ENCODE measurements around the gene ZBTB40. TPM values are rescaled to one million over a fixed set of nuclear protein-coding genes. Genes with fewer than 3 reads are reported as not detected.

Gene ZBTB40
- total RNA-seq, 2 experiments from 2014 or later = 14.0 to 14.3 TPM

GRCh38 chr1:22562584-22563583 is 111.2 kb downstream of the ZBTB40 start, which contains the start of gene EPHA8:
Gene EPHA8, plus strand, starts transcription at chr1:22563489. Its CDS starts 147 bp downstream, at chr1:22563636.
- no peak within 1 kb of the TSS for H3K4me3 Mint-ChIP-seq

DNA sequence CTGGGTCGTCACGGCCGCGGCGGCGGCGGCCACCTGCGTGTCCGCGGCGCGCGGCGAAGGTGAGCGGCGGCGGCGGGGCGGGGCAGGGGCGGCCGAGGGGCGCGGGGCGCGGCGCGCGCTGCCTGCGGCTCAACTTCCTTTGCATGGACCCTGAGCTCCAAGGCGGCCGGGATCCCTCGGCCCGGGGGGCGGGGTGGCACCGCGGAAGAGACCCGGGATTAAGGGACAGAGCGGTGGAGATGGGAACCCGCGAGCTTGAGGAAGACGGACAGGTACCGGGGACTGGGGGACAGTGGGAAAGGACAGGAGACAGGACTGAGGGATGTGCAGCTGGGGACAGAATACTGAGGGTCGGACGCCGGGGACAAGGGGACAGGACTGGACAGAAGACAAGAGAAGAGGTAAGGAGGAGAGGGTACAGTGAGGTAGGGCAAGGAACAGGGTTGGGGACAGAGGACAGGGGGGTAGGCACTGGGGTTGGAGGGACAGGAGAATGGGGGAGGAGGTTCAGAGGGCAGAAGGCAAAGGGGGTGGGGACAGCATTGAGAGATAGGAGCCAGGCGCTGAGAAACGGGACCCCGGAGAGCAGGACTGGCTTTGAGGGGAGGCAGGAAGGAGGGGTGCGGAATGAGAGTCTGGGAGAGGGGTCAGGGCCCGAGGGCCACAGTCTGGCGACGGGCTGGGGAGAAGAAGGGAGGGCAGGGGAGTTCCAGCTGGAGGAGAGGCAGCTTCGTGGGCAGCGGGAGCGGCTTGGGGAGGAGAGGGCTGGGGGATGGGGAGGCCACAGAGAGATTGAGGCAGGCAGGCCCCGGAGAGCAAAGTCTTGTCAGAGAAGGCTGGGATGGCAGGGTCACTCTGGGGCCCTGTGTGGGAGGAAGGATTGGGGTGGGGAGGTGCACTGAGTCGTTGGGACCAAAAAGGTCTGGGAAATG is 112.3 kb downstream of the ZBTB40 start:
- Mint-ChIP-seq H3K4me3 (no peak overlapping the region), H3K27ac (no peak overlapping the region)
- POLR2A ChIA-PET = no interaction called here

More at GRCh38 chr1:22562584-22563583, 111.2 kb downstream of the ZBTB40 start, which contains the start of gene EPHA8:
- Mint-ChIP-seq H3K36me3 (ENCODE audit: low read depth) (no peaks in the 10 kb centered on the region), H3K27ac (no peak within 1 kb of the TSS), H3K9me3 (no peaks in the 10 kb centered on the region), H3K27me3 (peaks cover 43% of the 10 kb centered on the region), H3K4me1 (ENCODE audit: low read depth) (peaks cover 2% of the 10 kb centered on the region)
- DNase-seq (no peak), ATAC-seq (no peak)
- intact Hi-C loops (cut with micrococcal nuclease) = no loop called here
- POLR2A ChIA-PET = no interaction called here
- CTCF ChIA-PET = no interaction called here
- TF ChIP-seq, protein P1, sequence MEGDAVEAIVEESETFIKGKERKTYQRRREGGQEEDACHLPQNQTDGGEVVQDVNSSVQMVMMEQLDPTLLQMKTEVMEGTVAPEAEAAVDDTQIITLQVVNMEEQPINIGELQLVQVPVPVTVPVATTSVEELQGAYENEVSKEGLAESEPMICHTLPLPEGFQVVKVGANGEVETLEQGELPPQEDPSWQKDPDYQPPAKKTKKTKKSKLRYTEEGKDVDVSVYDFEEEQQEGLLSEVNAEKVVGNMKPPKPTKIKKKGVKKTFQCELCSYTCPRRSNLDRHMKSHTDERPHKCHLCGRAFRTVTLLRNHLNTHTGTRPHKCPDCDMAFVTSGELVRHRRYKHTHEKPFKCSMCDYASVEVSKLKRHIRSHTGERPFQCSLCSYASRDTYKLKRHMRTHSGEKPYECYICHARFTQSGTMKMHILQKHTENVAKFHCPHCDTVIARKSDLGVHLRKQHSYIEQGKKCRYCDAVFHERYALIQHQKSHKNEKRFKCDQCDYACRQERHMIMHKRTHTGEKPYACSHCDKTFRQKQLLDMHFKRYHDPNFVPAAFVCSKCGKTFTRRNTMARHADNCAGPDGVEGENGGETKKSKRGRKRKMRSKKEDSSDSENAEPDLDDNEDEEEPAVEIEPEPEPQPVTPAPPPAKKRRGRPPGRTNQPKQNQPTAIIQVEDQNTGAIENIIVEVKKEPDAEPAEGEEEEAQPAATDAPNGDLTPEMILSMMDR (IDR thresholded peaks at IDR 0.05) = no peak

DNA sequence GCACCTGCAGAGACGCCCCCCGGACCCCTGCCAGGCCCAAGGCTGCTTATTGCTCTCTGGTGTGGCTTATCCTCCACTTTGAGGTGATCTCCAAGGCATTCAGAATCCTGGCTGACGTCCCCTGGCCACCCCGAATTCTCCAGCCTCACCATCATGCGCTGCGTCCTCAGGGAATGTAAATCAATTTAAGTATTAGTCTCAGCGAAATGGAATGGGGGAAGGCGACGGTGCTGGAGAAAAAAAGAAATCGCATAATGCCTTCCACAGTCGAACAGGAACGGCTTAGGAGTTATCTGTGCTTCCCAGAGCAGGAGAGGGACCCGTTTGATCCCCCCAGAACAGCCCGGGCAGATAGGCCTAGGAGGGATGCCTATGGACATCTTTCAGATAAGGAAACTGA is 114.5 kb downstream of the ZBTB40 start:
- Mint-ChIP-seq H3K27ac (no peak overlapping the region), H3K9me3 (no peaks in the 10 kb centered on the region)
- ATAC-seq = no peak

More for the DNA sequence above, 112.3 kb downstream of the ZBTB40 start:
- H3K27me3 Mint-ChIP-seq = peaks cover 43% of the 10 kb centered on the region
- TF ChIP-seq, protein P1 (IDR thresholded peaks at IDR 0.05) = no peak
- no peaks in the 10 kb centered on the region for H3K9me3 Mint-ChIP-seq
- DNase-seq (no peak), ATAC-seq (no peak)
- peaks cover 2% of the 10 kb centered on the region for H3K4me1 Mint-ChIP-seq (ENCODE audit: low read depth)
- CTCF ChIA-PET = no interaction called here
- intact Hi-C loops (cut with micrococcal nuclease) = no loop called here
- H3K36me3 Mint-ChIP-seq (ENCODE audit: low read depth) = no peaks in the 10 kb centered on the region

GRCh38 chr1:22567197-22567596 is 115.5 kb downstream of the ZBTB40 start:
- intact Hi-C loops (cut with micrococcal nuclease) = no loop called here
- CTCF ChIA-PET = no interaction called here
- no peak overlapping the region for H3K4me3 Mint-ChIP-seq

More for the DNA sequence above, 114.5 kb downstream of the ZBTB40 start:
- DNase-seq = no peak
- ChIA-PET POLR2A (no interaction called here), CTCF (no interaction called here)
- no peaks in the 10 kb centered on the region for H3K36me3 Mint-ChIP-seq (ENCODE audit: low read depth)
- H3K4me1 Mint-ChIP-seq (ENCODE audit: low read depth) = peaks cover 2% of the 10 kb centered on the region
- TF ChIP-seq, protein P1 (IDR thresholded peaks at IDR 0.05) = no peak
- H3K4me3 Mint-ChIP-seq = no peak overlapping the region
- H3K27me3 Mint-ChIP-seq = peaks cover 36% of the 10 kb centered on the region
- intact Hi-C loops (cut with micrococcal nuclease) = no loop called here

More at GRCh38 chr1:22567197-22567596, 115.5 kb downstream of the ZBTB40 start:
- Mint-ChIP-seq H3K4me1 (ENCODE audit: low read depth) (peaks cover 2% of the 10 kb centered on the region), H3K27ac (no peak overlapping the region), H3K36me3 (ENCODE audit: low read depth) (no peaks in the 10 kb centered on the region), H3K9me3 (no peaks in the 10 kb centered on the region), H3K27me3 (peaks cover 26% of the 10 kb centered on the region)
- ATAC-seq (no peak), DNase-seq (no peak)
- POLR2A ChIA-PET = no interaction called here
- TF ChIP-seq, protein P1 (IDR thresholded peaks at IDR 0.05) = no peak
